ENCODE measurements around the gene LAMA5. TPM values are rescaled to one million over a fixed set of nuclear protein-coding genes. Genes with fewer than 3 reads are reported as not detected.

The LAMA5 gene
- total and polyA plus RNA-seq, 2 of the 8 experiments (the other 6 are each of a cell fraction or from before 2014, with no cell fraction given): 34.4 to 225 TPM

GRCh38 chr20:62336775-62337557 is 30.1 kb downstream of the LAMA5 start:
- POLR2A ChIA-PET (ENCODE audit: partially characterized antibody): interaction anchor here (0.8 to 1.5 kb wide), 11 partner anchors 9 to 57 kb away, joined by 3 to 10 read pairs (median 4); no protein-coding TSS in a partner anchor
- H3K23ac ChIP-seq (ENCODE audit: insufficient read length): no peak overlapping the region

More at GRCh38 chr20:62336775-62337557, 30.1 kb downstream of the LAMA5 start:
- Histone ChIP-seq H3K4me1 (replicated peaks in 1 of 4; ENCODE audit: control insufficient read depth in 3 of 4, insufficient read depth in 4 of 4, low read length in 3 of 4) (no peaks in the 10 kb centered on the region), H3K36me3 (ENCODE audit: control insufficient read depth in 2 of 4, insufficient read depth in 4 of 4, low read length in 3 of 4) (peaks cover 19 to 71% (median 49%) of the 10 kb centered on the region in 4 experiments), H3K9me3 (ENCODE audit: insufficient read depth in 2 of 2, low read depth in 1 of 2, low read length in 1 of 2) (no peaks in the 10 kb centered on the region), H3K4me2 (ENCODE audit: insufficient read depth in 1 of 2, low read depth in 2 of 2, low read length in 2 of 2) (no peak overlapping the region), H2BK5ac (ENCODE audit: low read depth, low read length) (peak overlapping the region; percentile 13; the same call in 1 of the 2 replicates), H3K79me1 (ENCODE audit: low read depth, low read length) (0 out of 2 replicates have a peak, but pooled peaks cover 3% of the 10 kb centered on the region), H2BK15ac (ENCODE audit: low read length) (no peak overlapping the region), H3K18ac (ENCODE audit: extremely low read depth, low read length) (no peak overlapping the region), H4K91ac (replicated peaks; ENCODE audit: insufficient read length, low read length) (peak overlapping the region; percentile 65), H2AFZ (ENCODE audit: low read length) (no peak overlapping the region), H3K79me2 (ENCODE audit: control insufficient read depth in 1 of 2, insufficient read depth in 2 of 2, low read length in 2 of 2) (peaks cover 0 to 2% of the 10 kb centered on the region in 2 experiments; a peak in 1 of 4 replicates), H3K14ac (ENCODE audit: insufficient read length) (no peak overlapping the region), H4K20me1 (replicated peaks in 1 of 2; ENCODE audit: control insufficient read depth in 1 of 2, insufficient read depth in 2 of 2, low read length in 2 of 2) (peaks cover 0 to 33% of the 10 kb centered on the region in 2 experiments), H3K56ac (replicated peaks; ENCODE audit: insufficient read length, low read depth, low read length) (no peak overlapping the region), H3K4me3 (ENCODE audit: extremely low read depth in 1 of 4, insufficient read depth in 2 of 4, low read depth in 3 of 4, low read length in 4 of 4) (no peak overlapping the region), H2AK5ac (ENCODE audit: low read depth, low read length) (no peak overlapping the region), H3K27me3 (replicated peaks in 1 of 4; ENCODE audit: control insufficient read depth in 3 of 4, extremely low read depth in 1 of 4, insufficient read depth in 3 of 4, low read length in 3 of 4) (no peaks in the 10 kb centered on the region), H4K8ac (ENCODE audit: extremely low read depth, insufficient read depth, low read length) (peak overlapping the region; percentile 11), H4K5ac (ENCODE audit: insufficient read length, low read depth, low read length) (no peak overlapping the region), H2BK120ac (replicated peaks; ENCODE audit: low read depth, low read length) (no peak overlapping the region), H2BK20ac (ENCODE audit: low read length) (no peak overlapping the region), H3K4ac (replicated peaks; ENCODE audit: insufficient read length, low read depth, low read length) (no peak overlapping the region), H3K9ac (replicated peaks in 1 of 4; ENCODE audit: extremely low read depth in 1 of 4, low read depth in 3 of 4, low read length in 3 of 4) (no peak overlapping the region), H2BK12ac (ENCODE audit: low read depth, low read length) (peak overlapping the region; percentile 29; the same call in 1 of the 2 replicates), H3K27ac (ENCODE audit: low read depth, low read length) (no peak overlapping the region), H3K23me2 (ENCODE audit: low read depth, low read length) (no peaks in the 10 kb centered on the region)
- no peak for DNase-seq (ENCODE audit: low read depth in 1 of 2, low spot score in 2 of 2)
- no peak for TF ChIP-seq ASH2L (IDR thresholded peaks at IDR 0.05; ENCODE audit: low read length)
- no peak for TF ChIP-seq TEAD4 (IDR thresholded peaks at IDR 0.05; ENCODE audit: low read depth, low read length)
- no peak for TF ChIP-seq ZNF274 (IDR thresholded peaks at IDR 0.05; ENCODE audit: borderline replicate concordance, extremely low read depth, low read length)
- TF ChIP-seq CEBPB (IDR thresholded peaks at IDR 0.05; ENCODE audit: low read depth, low read length): no peak
- no peak for TF ChIP-seq CREB1 (IDR thresholded peaks at IDR 0.05)
- no peak for TF ChIP-seq EZH2 (IDR thresholded peaks at IDR 0.05; ENCODE audit: low read depth, low read length, severe bottlenecking)
- TF ChIP-seq POLR2AphosphoS5 (IDR thresholded peaks at IDR 0.05; ENCODE audit: low read depth, low read length): peak; percentile 42; the same call in 1 of the 2 replicates
- no peak for TF ChIP-seq HDAC2 (IDR thresholded peaks at IDR 0.05; ENCODE audit: borderline replicate concordance in 1 of 2, low read depth in 2 of 2, low read length in 2 of 2)
- WGBS, 2 experiments (ENCODE audit: extremely low coverage in 1 of 2, insufficient coverage in 1 of 2, insufficient read length in 1 of 2, insufficient replicate concordance in 2 of 2, low coverage in 1 of 2, low lambda C conversion rate in 2 of 2, missing lambda C conversion rate in 1 of 2): 95% methylated on average over 52 of the region's 53 CpGs; no CpG with 5 or more reads in 1 of the 2 experiments
- FAIRE-seq: no peak
- CTCF ChIA-PET (ENCODE audit: partially characterized antibody): interaction anchor here (0.6 to 1.7 kb wide), 4 partner anchors 38 to 46 kb away, joined by 3 to 7 read pairs (median 3); no protein-coding TSS in a partner anchor

Data from H1 (cell line).